ENCODE data around the gene FOXB1. TPM values are rescaled to one million over a fixed set of nuclear protein-coding genes. Genes with fewer than 3 reads are reported as not detected.

The FOXB1 gene
- polyA plus RNA-seq, 1 donor from 2014 or later: not detected

- Mint-ChIP-seq H3K9me3 (peaks cover 2 to 16% (median 8%) of the 10 kb centered on the region in 3 donors), H3K27me3 (peaks cover 16% of the 10 kb centered on the region), H3K4me1 (no peaks in the 10 kb centered on the region), H3K4me3 (no peak overlapping the region), H3K36me3 (no peaks in the 10 kb centered on the region), H3K27ac (no peak overlapping the region)
These were observed 17.7 kb downstream of the FOXB1 start for GRCh38 chr15:60021589-60022378.

- H3K9me3 Mint-ChIP-seq: peaks cover 2 to 13% (median 5%) of the 10 kb centered on the region in 3 donors
- H3K27me3 Mint-ChIP-seq: peaks cover 14% of the 10 kb centered on the region
- H3K27ac Mint-ChIP-seq: no peak overlapping the region
- no peaks in the 10 kb centered on the region for H3K4me1 Mint-ChIP-seq
- H3K4me3 Mint-ChIP-seq: no peak overlapping the region
- no peaks in the 10 kb centered on the region for H3K36me3 Mint-ChIP-seq
These were observed 18.2 kb downstream of the FOXB1 start for GRCh38 chr15:60022379-60022741.

GRCh38 chr15:60026555-60026954, 22.4 kb downstream of the FOXB1 start:
- Mint-ChIP-seq H3K27me3 (peaks cover 9% of the 10 kb centered on the region), H3K4me1 (no peaks in the 10 kb centered on the region), H3K27ac (no peak overlapping the region), H3K36me3 (no peaks in the 10 kb centered on the region), H3K9me3 (peaks cover 0 to 5% (median 0%) of the 10 kb centered on the region in 3 donors), H3K4me3 (no peak overlapping the region)

- Mint-ChIP-seq H3K27me3 (peaks cover 5% of the 10 kb centered on the region), H3K9me3 (peaks cover 0 to 5% (median 0%) of the 10 kb centered on the region in 3 donors), H3K4me3 (no peak overlapping the region), H3K27ac (no peak overlapping the region), H3K4me1 (no peaks in the 10 kb centered on the region), H3K36me3 (peaks cover 2% of the 10 kb centered on the region)
These were observed 31.2 kb downstream of the FOXB1 start for GRCh38 chr15:60035344-60035743.

- Mint-ChIP-seq H3K36me3 (no peaks in the 10 kb centered on the region), H3K27ac (no peak overlapping the region)
These were observed 35.2 kb downstream of the FOXB1 start for GRCh38 chr15:60039316-60039715.

GRCh38 chr15:60043744-60044435, 39.8 kb downstream of the FOXB1 start:
- Mint-ChIP-seq H3K27me3 (peaks cover 5% of the 10 kb centered on the region), H3K4me3 (no peak overlapping the region), H3K9me3 (peaks cover 0 to 1% (median 0%) of the 10 kb centered on the region in 3 donors), H3K4me1 (peaks cover 0 to 5% (median 4%) of the 10 kb centered on the region in 3 donors), H3K36me3 (no peaks in the 10 kb centered on the region), H3K27ac (no peak overlapping the region)

More at GRCh38 chr15:60039316-60039715, 35.2 kb downstream of the FOXB1 start:
- H3K27me3 Mint-ChIP-seq: peaks cover 7% of the 10 kb centered on the region
- H3K9me3 Mint-ChIP-seq: peaks cover 0 to 1% (median 0%) of the 10 kb centered on the region in 3 donors
- H3K4me3 Mint-ChIP-seq: no peak overlapping the region
- no peaks in the 10 kb centered on the region for H3K4me1 Mint-ChIP-seq

GRCh38 chr15:60044636-60045270, 40.6 kb downstream of the FOXB1 start:
- Mint-ChIP-seq H3K4me3 (no peak overlapping the region), H3K27me3 (peaks cover 6% of the 10 kb centered on the region), H3K27ac (no peak overlapping the region), H3K4me1 (peaks cover 0 to 5% (median 4%) of the 10 kb centered on the region in 3 donors), H3K9me3 (peaks cover 4 to 6% (median 6%) of the 10 kb centered on the region in 3 donors), H3K36me3 (no peaks in the 10 kb centered on the region)

- peaks cover 4 to 14% (median 9%) of the 10 kb centered on the region in 3 donors for H3K9me3 Mint-ChIP-seq
- no peak overlapping the region for H3K4me3 Mint-ChIP-seq
- H3K36me3 Mint-ChIP-seq: no peaks in the 10 kb centered on the region
- peaks cover 3% of the 10 kb centered on the region for H3K27me3 Mint-ChIP-seq
- no peak overlapping the region for H3K27ac Mint-ChIP-seq
- peaks cover 0 to 5% (median 4%) of the 10 kb centered on the region in 3 donors for H3K4me1 Mint-ChIP-seq
These were observed 43.6 kb downstream of the FOXB1 start for GRCh38 chr15:60047701-60048100.

- Mint-ChIP-seq H3K4me3 (no peak overlapping the region), H3K36me3 (no peaks in the 10 kb centered on the region), H3K4me1 (peaks cover 0 to 2% (median 0%) of the 10 kb centered on the region in 3 donors), H3K27ac (no peak overlapping the region), H3K27me3 (peaks cover 3% of the 10 kb centered on the region), H3K9me3 (peaks cover 3 to 14% (median 9%) of the 10 kb centered on the region in 3 donors)
These were observed 45.8 kb downstream of the FOXB1 start for GRCh38 chr15:60049948-60050347.

- Mint-ChIP-seq H3K36me3 (no peaks in the 10 kb centered on the region), H3K4me1 (no peaks in the 10 kb centered on the region), H3K27me3 (peaks cover 13% of the 10 kb centered on the region), H3K9me3 (peaks cover 3 to 14% (median 11%) of the 10 kb centered on the region in 3 donors), H3K4me3 (no peak overlapping the region), H3K27ac (no peak overlapping the region)
These were observed 48.7 kb downstream of the FOXB1 start for GRCh38 chr15:60052796-60053195.

GRCh38 chr15:60054472-60054871, 50.4 kb downstream of the FOXB1 start:
- Mint-ChIP-seq H3K4me3 (no peak overlapping the region), H3K4me1 (no peaks in the 10 kb centered on the region), H3K36me3 (no peaks in the 10 kb centered on the region), H3K27ac (no peak overlapping the region), H3K9me3 (peaks cover 1 to 11% (median 8%) of the 10 kb centered on the region in 3 donors), H3K27me3 (peaks cover 13% of the 10 kb centered on the region)
